ENCODE data around the gene AFM. TPM values are rescaled to one million over a fixed set of nuclear protein-coding genes. Genes with fewer than 3 reads are reported as not detected.

The AFM gene
- total RNA-seq, 1 experiment from 2014 or later, result not detected

GRCh38 chr4:73508651-73509050 is 27.1 kb downstream of the AFM start:
- H3K27ac Mint-ChIP-seq, result no peak overlapping the region
- Histone ChIP-seq H4K8ac (replicated peaks; ENCODE audit: insufficient read length, low read depth, low read length) (no peak overlapping the region), H3K27me3 (ENCODE audit: insufficient read depth, low read length) (no peaks in the 10 kb centered on the region), H2BK120ac (ENCODE audit: low read depth, low read length, poor library complexity, severe bottlenecking) (no peak overlapping the region), H3T11ph (ENCODE audit: low read length) (no peak overlapping the region), H2BK5ac (ENCODE audit: insufficient read length, low read length) (no peak overlapping the region), H3K18ac (ENCODE audit: insufficient read length, low read depth, low read length) (no peak overlapping the region), H3K4me1 (ENCODE audit: insufficient read depth, low read length) (no peaks in the 10 kb centered on the region), H3K79me1 (ENCODE audit: insufficient read depth, low read depth, low read length, poor library complexity, severe bottlenecking) (no peaks in the 10 kb centered on the region), H4K5ac (ENCODE audit: insufficient read length, low read depth, low read length) (no peak overlapping the region), H2AK5ac (ENCODE audit: insufficient read length, low read length) (no peak overlapping the region), H2BK12ac (ENCODE audit: insufficient read length, low read depth, low read length) (no peak overlapping the region), H2AFZ (ENCODE audit: low read length) (no peak overlapping the region), H3K4ac (ENCODE audit: low read depth, low read length) (no peak overlapping the region), H3K79me2 (ENCODE audit: insufficient read depth, low read length) (no peaks in the 10 kb centered on the region), H3K9me3 (ENCODE audit: control insufficient read depth, low read depth, low read length) (no peaks in the 10 kb centered on the region), H3K27ac (ENCODE audit: insufficient read length, low read depth, low read length) (no peak overlapping the region), H3K9ac (ENCODE audit: extremely low read depth, insufficient read length, low read length) (no peak overlapping the region), H4K20me1 (ENCODE audit: control insufficient read depth, insufficient read depth, insufficient read length) (no peaks in the 10 kb centered on the region), H2BK15ac (ENCODE audit: low read depth, low read length) (no peak overlapping the region), H2BK20ac (ENCODE audit: low read depth, low read length, poor library complexity, severe bottlenecking) (no peak overlapping the region), H3K14ac (ENCODE audit: insufficient read depth, low read length) (no peak overlapping the region), H3K23me2 (ENCODE audit: insufficient read length, low read depth, low read length, poor library complexity, severe bottlenecking) (no peaks in the 10 kb centered on the region), H3K23ac (ENCODE audit: insufficient read length, low read depth, low read length) (no peak overlapping the region), H3K4me2 (ENCODE audit: insufficient read depth, insufficient read length, low read length) (no peak overlapping the region), H4K91ac (ENCODE audit: insufficient read length, low read depth, low read length) (no peak overlapping the region), H3K56ac (ENCODE audit: insufficient read length, low read depth, low read length) (no peak overlapping the region)
- WGBS (ENCODE audit: extremely low coverage, insufficient read length, low lambda C conversion rate), result no CpG with 5 or more reads among the region's 3 CpGs
- peaks cover 0 to 6% (median 0%) of the 10 kb centered on the region in 3 experiments; a peak in 1 of 7 replicates for H3K36me3 Mint-ChIP-seq (ENCODE audit: insufficient read depth in 1 of 3, low read depth in 3 of 3)
- TF ChIP-seq, protein P1, sequence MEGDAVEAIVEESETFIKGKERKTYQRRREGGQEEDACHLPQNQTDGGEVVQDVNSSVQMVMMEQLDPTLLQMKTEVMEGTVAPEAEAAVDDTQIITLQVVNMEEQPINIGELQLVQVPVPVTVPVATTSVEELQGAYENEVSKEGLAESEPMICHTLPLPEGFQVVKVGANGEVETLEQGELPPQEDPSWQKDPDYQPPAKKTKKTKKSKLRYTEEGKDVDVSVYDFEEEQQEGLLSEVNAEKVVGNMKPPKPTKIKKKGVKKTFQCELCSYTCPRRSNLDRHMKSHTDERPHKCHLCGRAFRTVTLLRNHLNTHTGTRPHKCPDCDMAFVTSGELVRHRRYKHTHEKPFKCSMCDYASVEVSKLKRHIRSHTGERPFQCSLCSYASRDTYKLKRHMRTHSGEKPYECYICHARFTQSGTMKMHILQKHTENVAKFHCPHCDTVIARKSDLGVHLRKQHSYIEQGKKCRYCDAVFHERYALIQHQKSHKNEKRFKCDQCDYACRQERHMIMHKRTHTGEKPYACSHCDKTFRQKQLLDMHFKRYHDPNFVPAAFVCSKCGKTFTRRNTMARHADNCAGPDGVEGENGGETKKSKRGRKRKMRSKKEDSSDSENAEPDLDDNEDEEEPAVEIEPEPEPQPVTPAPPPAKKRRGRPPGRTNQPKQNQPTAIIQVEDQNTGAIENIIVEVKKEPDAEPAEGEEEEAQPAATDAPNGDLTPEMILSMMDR (conservative IDR thresholded peaks at IDR 0.05), result no peak
- no peak for DNase-seq
- H3K9me3 Mint-ChIP-seq, result no peaks in the 10 kb centered on the region
- no peak overlapping the region for H3K4me3 Mint-ChIP-seq
- H3K4me1 Mint-ChIP-seq, result peaks cover 2% of the 10 kb centered on the region in 2 experiments; a peak in 3 of 4 replicates
- H3K27me3 Mint-ChIP-seq (ENCODE audit: low read depth), result no peaks in the 10 kb centered on the region; the same call in 1 of the 2 replicates
